ENCODE data around the gene GABRG2.
"Not testable (repeated sequence)": the region's sequence is repeated elsewhere in the genome, so short reads cannot be mapped to it uniquely, and the experiment has no call there.

GABRG2 gene

GRCh38 chr5:162067655-162068411 is at the start of gene GABRG2:
TSS of gene GABRG2 (plus strand) at chr5:162067773. CDS start at chr5:162068000, 227 bp downstream.
- no peak for DNase-seq

GRCh38 chr5:162025312-162025711 is 42.3 kb upstream of the GABRG2 start:
- no peak for DNase-seq

GRCh38 chr5:162026803-162027202 is 40.8 kb upstream of the GABRG2 start:
- DNase-seq = no peak

GRCh38 chr5:162037431-162037830 is 30.1 kb upstream of the GABRG2 start:
- DNase-seq = no peak

GRCh38 chr5:162047279-162047678 is 20.3 kb upstream of the GABRG2 start:
- no peak for DNase-seq

- DNase-seq = no peak
These were observed 14.9 kb upstream of the GABRG2 start for GRCh38 chr5:162052676-162053075.

GRCh38 chr5:162055095-162055494 is 12.5 kb upstream of the GABRG2 start:
- DNase-seq = not testable (repeated sequence)

- DNase-seq = no peak
These were observed 411 bp upstream of the GABRG2 start for GRCh38 chr5:162067162-162067561.

GRCh38 chr5:162068412-162068811 is 839 bp downstream of the GABRG2 start:
- DNase-seq = no peak

- no peak for DNase-seq
These were observed 1.4 kb downstream of the GABRG2 start for GRCh38 chr5:162068936-162069335.

GRCh38 chr5:162078805-162079204 is 11.2 kb downstream of the GABRG2 start:
- DNase-seq = no peak

GRCh38 chr5:162091336-162091735 is 23.8 kb downstream of the GABRG2 start:
- no peak for DNase-seq

GRCh38 chr5:162096448-162096847 is 28.9 kb downstream of the GABRG2 start:
- no peak for DNase-seq

- no peak for DNase-seq
These were observed 40.0 kb downstream of the GABRG2 start for GRCh38 chr5:162107591-162107990.

- no peak for DNase-seq
These were observed 52.2 kb downstream of the GABRG2 start for GRCh38 chr5:162119801-162120200.

- DNase-seq = no peak
These were observed 60.5 kb downstream of the GABRG2 start for GRCh38 chr5:162128117-162128516.

GRCh38 chr5:162132348-162132747 is 64.8 kb downstream of the GABRG2 start:
- no peak for DNase-seq

- DNase-seq = no peak
These were observed 71.6 kb downstream of the GABRG2 start for GRCh38 chr5:162139190-162139589.

- no peak for DNase-seq
These were observed 86.7 kb downstream of the GABRG2 start for GRCh38 chr5:162154242-162154641.

- no peak for DNase-seq
These were observed 92.8 kb downstream of the GABRG2 start for GRCh38 chr5:162160401-162160800.

GRCh38 chr5:162163663-162164062 is 96.1 kb downstream of the GABRG2 start:
- DNase-seq = no peak

GRCh38 chr5:162174358-162174974 is 106.9 kb downstream of the GABRG2 start:
- DNase-seq = no peak

- no peak for DNase-seq
These were observed 119.8 kb downstream of the GABRG2 start for GRCh38 chr5:162187371-162187770.

- DNase-seq = no peak
These were observed 122.1 kb downstream of the GABRG2 start for GRCh38 chr5:162189719-162190118.

GRCh38 chr5:162193012-162193411 is 125.4 kb downstream of the GABRG2 start:
- no peak for DNase-seq

Data from NCI-H1105 (cell line).